Endothelial cell of coronary artery (primary cell): ENCODE results near the gene MOV10. TPM values are rescaled to one million over a fixed set of nuclear protein-coding genes. Genes with fewer than 3 reads are reported as not detected.

ENCODE experiments used
- total RNA-seq: library from RNA; depleted of rRNA; stranded (reverse); fragments of >200 nt; gene quantifications from 2 replicates; pipeline ENCODE4 v1.2.3, GENCODE V29; 2014

The MOV10 gene, protein sequence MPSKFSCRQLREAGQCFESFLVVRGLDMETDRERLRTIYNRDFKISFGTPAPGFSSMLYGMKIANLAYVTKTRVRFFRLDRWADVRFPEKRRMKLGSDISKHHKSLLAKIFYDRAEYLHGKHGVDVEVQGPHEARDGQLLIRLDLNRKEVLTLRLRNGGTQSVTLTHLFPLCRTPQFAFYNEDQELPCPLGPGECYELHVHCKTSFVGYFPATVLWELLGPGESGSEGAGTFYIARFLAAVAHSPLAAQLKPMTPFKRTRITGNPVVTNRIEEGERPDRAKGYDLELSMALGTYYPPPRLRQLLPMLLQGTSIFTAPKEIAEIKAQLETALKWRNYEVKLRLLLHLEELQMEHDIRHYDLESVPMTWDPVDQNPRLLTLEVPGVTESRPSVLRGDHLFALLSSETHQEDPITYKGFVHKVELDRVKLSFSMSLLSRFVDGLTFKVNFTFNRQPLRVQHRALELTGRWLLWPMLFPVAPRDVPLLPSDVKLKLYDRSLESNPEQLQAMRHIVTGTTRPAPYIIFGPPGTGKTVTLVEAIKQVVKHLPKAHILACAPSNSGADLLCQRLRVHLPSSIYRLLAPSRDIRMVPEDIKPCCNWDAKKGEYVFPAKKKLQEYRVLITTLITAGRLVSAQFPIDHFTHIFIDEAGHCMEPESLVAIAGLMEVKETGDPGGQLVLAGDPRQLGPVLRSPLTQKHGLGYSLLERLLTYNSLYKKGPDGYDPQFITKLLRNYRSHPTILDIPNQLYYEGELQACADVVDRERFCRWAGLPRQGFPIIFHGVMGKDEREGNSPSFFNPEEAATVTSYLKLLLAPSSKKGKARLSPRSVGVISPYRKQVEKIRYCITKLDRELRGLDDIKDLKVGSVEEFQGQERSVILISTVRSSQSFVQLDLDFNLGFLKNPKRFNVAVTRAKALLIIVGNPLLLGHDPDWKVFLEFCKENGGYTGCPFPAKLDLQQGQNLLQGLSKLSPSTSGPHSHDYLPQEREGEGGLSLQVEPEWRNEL
- 38.0 and 48.2 TPM in 2 replicates for total RNA-seq

GRCh38 chr1:112674440-112674985 lies at the start of gene MOV10:
Gene MOV10 (plus strand): TSS chr1:112674659. CDS start chr1:112674913, 254 bp downstream.

DNA sequence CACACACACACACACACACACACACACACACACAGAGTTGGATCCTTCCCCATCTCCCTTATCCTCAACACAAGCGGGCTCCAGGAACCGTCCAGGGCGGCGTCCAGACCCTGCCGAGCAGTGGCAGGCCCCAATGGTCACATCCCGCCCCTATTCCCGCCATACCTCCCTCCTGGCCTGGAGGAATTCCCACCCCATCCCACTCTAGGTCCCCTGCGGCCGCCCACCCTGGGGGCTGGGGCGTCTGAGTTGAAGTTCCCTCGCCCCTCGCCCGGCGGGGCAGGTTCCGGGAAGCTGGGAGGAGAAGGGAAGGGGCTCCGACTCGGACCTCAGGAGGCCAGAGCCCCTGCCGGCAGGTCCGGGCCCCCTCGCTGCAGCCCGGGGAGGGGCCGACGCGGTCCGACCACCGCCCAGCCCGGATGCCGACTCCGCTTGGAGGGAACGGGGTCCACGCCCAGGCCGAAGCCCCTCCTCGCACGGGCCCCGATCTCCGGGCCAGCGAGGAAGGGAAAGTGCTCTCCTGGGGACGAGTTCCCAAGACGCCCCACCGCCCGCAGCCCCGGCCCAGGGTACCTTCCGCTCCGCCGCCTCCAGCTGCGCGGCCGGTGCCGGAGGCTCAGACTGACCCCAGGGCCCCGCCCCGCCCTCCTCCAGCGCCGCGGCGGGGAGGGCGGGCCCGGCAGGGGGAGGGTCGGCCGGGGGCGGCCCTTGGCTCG lies 32.2 kb downstream of the MOV10 start, which contains the start of gene RHOC:
TSS of gene RHOC (minus strand) at position 623 of the 716 bp plus-strand sequence. CDS start 3,328 bp downstream, outside the sequence.

GRCh38 chr1:112715264-112716053 lies 41.0 kb downstream of the MOV10 start, which contains the start of gene PPM1J:
Gene PPM1J (minus strand): TSS chr1:112715332. CDS start chr1:112715301, 31 bp downstream.

Other genes with a start within 250 kb of the MOV10 start
- gene WNT2B, start 165.7 kb upstream of the MOV10 start, total RNA-seq = 1.8 and 8.6 TPM in 2 replicates
- 14.2 and 15.4 TPM in 2 replicates for gene ST7L, start 55.5 kb upstream of the MOV10 start, total RNA-seq
- gene CAPZA1, start 54.8 kb upstream of the MOV10 start, total RNA-seq = 208 and 260 TPM in 2 replicates
- 976 and 1,028 TPM in 2 replicates for gene RHOC, start 32.5 kb downstream of the MOV10 start, total RNA-seq
- gene PPM1J, start 40.7 kb downstream of the MOV10 start, total RNA-seq = 0.63 and 0.85 TPM in 2 replicates